Astrocyte (in vitro differentiated cells and primary cell): ENCODE results near the gene VAC14.

Experiments
- CTCF ChIP-seq: IDR thresholded peaks from 2 replicates; pipeline ENCODE4 v1.5.1; 2011; ENCODE audit warnings: low read depth, mild to moderate bottlenecking, inconsistent platforms, low read length, moderate library complexity; ENCODE audit not compliant: insufficient read depth
- EZH2 ChIP-seq: IDR thresholded peaks from 2 replicates; pipeline ENCODE4 v1.6.1; 2012; ENCODE audit warnings: mild to moderate bottlenecking, low read length, inconsistent platforms; ENCODE audit not compliant: insufficient read depth

DNA sequence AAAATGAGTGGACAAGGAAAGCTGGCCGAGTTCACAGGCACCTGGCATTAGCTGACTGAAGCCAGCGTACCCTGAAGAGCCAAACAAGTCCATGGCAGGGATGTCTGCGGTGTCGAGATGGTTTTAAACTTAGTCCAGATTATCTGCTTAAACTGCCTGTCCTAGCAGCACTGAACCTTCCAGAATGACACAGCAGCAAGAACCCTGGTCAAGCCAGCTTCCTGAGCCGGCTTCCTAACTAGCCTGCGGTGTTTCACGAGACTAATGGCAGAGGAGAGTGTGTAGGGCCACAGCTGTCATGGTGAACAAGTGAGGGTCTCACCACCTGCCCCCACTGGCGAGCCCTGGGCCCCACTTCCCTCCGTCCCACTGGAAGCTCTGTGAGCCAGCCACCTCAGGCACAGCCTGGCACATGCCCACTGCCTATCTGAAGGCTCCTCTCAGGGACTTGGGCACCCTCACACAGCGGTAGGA is 86.3 kb downstream of the VAC14 start:
- TF ChIP-seq CTCF (no peak), EZH2 (no peak)
